Gastrocnemius medialis (tissue), 4 donors: ENCODE results near the gene RRBP1. TPM values are rescaled to one million over a fixed set of nuclear protein-coding genes. Genes with fewer than 3 reads are reported as not detected.
A peak's percentile ranks its signal among the peaks of the same experiment; 100 is the strongest.

Experiments
- ATAC-seq, 2 donors: fragments of 150-250 bp; one replicate each; pipeline ENCODE4 v1.9.1; 2016
- DNase-seq, 2 donors: peaks; one replicate each; pipeline ENCODE4 v3.0.0-alpha.2; 2019
- H3K27ac ChIP-seq, 4 donors: fragments of 200-600 bp; sonication (generic); 1 replicate in 1 of 4; 2 replicates in 3 of 4; pipeline ENCODE4 v1.5.1; 2016 to 2018; ENCODE audit warnings: mild to moderate bottlenecking in 2 of 4, moderate library complexity in 1 of 4
- H3K27me3 ChIP-seq, 3 donors: fragments of 200-600 bp; sonication (generic) in 2 of 3; 1 replicate in 1 of 3; 2 replicates in 2 of 3; pipeline versions ENCODE4 v1.5.1 to v1.6.0; 2016 to 2019; ENCODE audit warnings: mild to moderate bottlenecking in 1 of 3, moderate library complexity in 1 of 3
- H3K36me3 ChIP-seq, 2 donors: fragments of 200-600 bp; sonication (generic) in 1 of 2; one replicate each; pipeline ENCODE4 v1.5.1; 2017 to 2018
- H3K4me1 ChIP-seq, 2 donors: fragments of 200-600 bp; sonication (generic) in 1 of 2; one replicate each; pipeline ENCODE4 v1.5.1; 2016 to 2017; ENCODE audit warnings: mild to moderate bottlenecking in 2 of 2
- H3K4me3 ChIP-seq, 4 donors: fragments of 200-600 bp; sonication (generic) in 3 of 4; 1 replicate in 1 of 4; 2 replicates in 3 of 4; pipeline ENCODE4 v1.5.1; 2016 to 2019; ENCODE audit warnings: mild to moderate bottlenecking in 2 of 4
- H3K9me3 ChIP-seq, 3 donors: fragments of 200-600 bp; sonication (generic) in 2 of 3; 1 replicate in 1 of 3; 2 replicates in 2 of 3; pipeline ENCODE4 v1.5.1; 2016 to 2019
- POLR2A ChIP-seq, 2 donors: fragments of 450-650 bp; IDR thresholded peaks; one replicate each; pipeline ENCODE4 v1.6.1; 2017; ENCODE audit warnings: antibody characterized with exemption in 2 of 2, mild to moderate bottlenecking in 2 of 2, moderate library complexity in 2 of 2
- in situ Hi-C, 4 donors: fragments of 200-750 bp; cut with MboI; loops; one replicate each; pipeline versions ENCODE4 v1.15.0 to v1.8.0; 2017; ENCODE audit warnings: low sequenced_read_pairs in 4 of 4
- intact Hi-C: fragments of 100-400 bp; cut with DNase I; formaldehyde crosslinking; loops from one replicate; pipeline ENCODE4 v1.15.1; 2023; ENCODE audit warnings: low total_unique reads
- total RNA-seq, 4 donors: library from RNA; depleted of rRNA; stranded (reverse); fragments of >200 nt; gene quantifications; one replicate each; pipeline versions ENCODE4 v1.1.0 to v1.2.3, GENCODE V29; 2016
- TF ChIP-seq, protein P1 (sequence below), 5 experiments: fragments of 450-650 bp in 3 of 5; fragments of 200-600 bp in 2 of 5; sonication (generic) in 2 of 5; IDR thresholded peaks in 4 of 5; conservative IDR thresholded peaks in 1 of 5; 1 replicate in 4 of 5; 2 replicates in 1 of 5; pipeline ENCODE4 v1.5.1; 2016 to 2019; ENCODE audit warnings: antibody characterized with exemption in 5 of 5, mild to moderate bottlenecking in 3 of 5, moderate library complexity in 3 of 5

The RRBP1 gene
- total RNA-seq, 4 donors from 2014 or later: 14.1 to 22.7 (median 17.9) TPM

DNA sequence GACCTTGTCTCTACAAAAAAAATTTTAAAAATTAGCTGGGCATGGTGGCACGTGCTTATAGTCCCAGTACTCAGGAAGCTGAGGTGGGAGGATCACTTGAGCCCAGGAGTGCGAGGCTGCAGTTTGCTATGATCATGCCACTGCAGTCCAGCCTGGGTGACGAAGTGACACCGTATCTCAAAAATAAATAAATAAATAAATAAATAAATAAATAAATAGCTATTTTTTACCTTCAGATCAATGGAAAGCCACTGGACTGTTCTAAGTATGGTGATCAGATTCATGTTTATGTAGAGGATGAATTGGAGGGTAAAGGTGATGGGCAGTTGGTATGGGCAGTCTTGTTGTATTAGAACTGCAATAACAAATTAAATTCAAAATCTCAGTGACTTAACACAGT is 88.1 kb downstream of the RRBP1 start:
- Histone ChIP-seq H3K4me1 (peaks cover 25 to 27% of the 10 kb centered on the region in 2 donors), H3K27me3 (no peaks in the 10 kb centered on the region), H3K27ac (no peak overlapping the region), H3K36me3 (no peaks in the 10 kb centered on the region), H3K4me3 (no peak overlapping the region), H3K9me3 (no peaks in the 10 kb centered on the region)
- intact Hi-C loops: no loop called here
- in situ Hi-C loops: no loop called here
- ATAC-seq (no peak), DNase-seq (no peak)
- TF ChIP-seq POLR2A (IDR thresholded peaks at IDR 0.05): no peak
- TF ChIP-seq, protein P1, sequence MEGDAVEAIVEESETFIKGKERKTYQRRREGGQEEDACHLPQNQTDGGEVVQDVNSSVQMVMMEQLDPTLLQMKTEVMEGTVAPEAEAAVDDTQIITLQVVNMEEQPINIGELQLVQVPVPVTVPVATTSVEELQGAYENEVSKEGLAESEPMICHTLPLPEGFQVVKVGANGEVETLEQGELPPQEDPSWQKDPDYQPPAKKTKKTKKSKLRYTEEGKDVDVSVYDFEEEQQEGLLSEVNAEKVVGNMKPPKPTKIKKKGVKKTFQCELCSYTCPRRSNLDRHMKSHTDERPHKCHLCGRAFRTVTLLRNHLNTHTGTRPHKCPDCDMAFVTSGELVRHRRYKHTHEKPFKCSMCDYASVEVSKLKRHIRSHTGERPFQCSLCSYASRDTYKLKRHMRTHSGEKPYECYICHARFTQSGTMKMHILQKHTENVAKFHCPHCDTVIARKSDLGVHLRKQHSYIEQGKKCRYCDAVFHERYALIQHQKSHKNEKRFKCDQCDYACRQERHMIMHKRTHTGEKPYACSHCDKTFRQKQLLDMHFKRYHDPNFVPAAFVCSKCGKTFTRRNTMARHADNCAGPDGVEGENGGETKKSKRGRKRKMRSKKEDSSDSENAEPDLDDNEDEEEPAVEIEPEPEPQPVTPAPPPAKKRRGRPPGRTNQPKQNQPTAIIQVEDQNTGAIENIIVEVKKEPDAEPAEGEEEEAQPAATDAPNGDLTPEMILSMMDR (IDR thresholded peaks at IDR 0.05 in 4 of 5, conservative IDR thresholded peaks at IDR 0.05 in 1 of 5): no peak

DNA sequence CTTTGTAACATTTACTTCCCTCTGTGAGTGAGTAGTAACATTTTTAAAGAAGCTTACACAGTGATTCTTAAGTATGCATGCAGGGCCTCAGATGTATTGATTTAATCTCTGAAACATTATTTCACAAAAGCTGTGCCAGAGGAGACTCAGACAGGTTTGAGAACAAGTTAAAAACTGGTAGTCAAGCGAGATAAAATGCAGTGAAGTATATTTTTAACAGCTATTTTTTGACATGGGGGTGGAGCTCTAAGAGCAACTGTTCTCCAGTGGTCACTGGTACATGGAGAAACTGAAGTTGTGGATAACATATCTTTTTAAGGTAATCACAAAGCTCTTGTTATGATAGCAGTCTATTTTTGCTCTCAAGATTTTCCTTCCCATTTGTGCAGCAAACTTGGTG is 91.8 kb downstream of the RRBP1 start:
- H3K27ac ChIP-seq: peak overlapping the region in 1 of 4 donors; percentile 28
- no peaks in the 10 kb centered on the region for H3K9me3 ChIP-seq
- peaks cover 21 to 33% of the 10 kb centered on the region in 2 donors for H3K4me1 ChIP-seq
- no peak overlapping the region for H3K4me3 ChIP-seq
- H3K36me3 ChIP-seq: no peaks in the 10 kb centered on the region
- no peak for ATAC-seq
- in situ Hi-C loops: no loop called here
- H3K27me3 ChIP-seq: no peaks in the 10 kb centered on the region
- TF ChIP-seq POLR2A (IDR thresholded peaks at IDR 0.05): no peak
- intact Hi-C loops: no loop called here
- no peak for DNase-seq

DNA sequence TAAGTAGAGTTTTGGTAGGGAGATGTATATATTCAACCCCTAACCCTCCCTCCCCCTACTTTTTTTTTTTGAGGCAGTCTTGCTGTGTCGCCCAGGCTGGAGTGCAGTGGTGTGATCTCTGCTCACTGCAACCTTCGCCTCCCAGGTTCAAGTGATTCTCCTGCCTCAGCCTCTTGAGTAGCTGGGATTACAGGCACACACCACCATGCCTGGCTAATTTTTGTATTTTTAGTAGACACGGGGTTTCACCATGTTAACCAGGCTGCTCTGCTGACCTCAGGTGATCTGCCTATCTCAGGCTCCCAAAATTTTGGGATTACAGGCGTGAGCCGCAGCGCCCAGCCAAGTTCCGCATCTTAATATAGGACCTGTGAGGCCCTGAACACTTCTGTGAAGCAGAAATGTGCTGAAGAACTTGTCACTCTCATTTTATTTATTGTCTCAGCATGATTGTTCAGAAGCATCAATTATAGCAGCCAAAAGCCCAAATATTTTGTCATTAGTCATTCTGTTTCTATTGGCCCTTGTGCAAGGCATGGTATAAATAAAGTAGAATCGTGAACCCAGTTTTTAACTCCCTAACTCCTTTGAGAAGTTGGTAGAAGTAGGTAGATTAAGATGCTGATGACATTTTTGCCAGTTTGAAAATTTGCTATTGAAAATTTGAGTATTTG is 92.7 kb downstream of the RRBP1 start:
- Histone ChIP-seq H3K4me3 (no peak overlapping the region), H3K9me3 (no peaks in the 10 kb centered on the region), H3K4me1 (peaks cover 24 to 36% of the 10 kb centered on the region in 2 donors), H3K27me3 (no peaks in the 10 kb centered on the region), H3K27ac (peak overlapping the region in 1 of 4 donors; percentile 28), H3K36me3 (no peaks in the 10 kb centered on the region)
- intact Hi-C loops (no loop called here), in situ Hi-C loops (no loop called here)
- ATAC-seq (no peak), DNase-seq (no peak)
- TF ChIP-seq, protein P1 (IDR thresholded peaks at IDR 0.05 in 4 of 5, conservative IDR thresholded peaks at IDR 0.05 in 1 of 5): no peak
- no peak for TF ChIP-seq POLR2A (IDR thresholded peaks at IDR 0.05)

DNA sequence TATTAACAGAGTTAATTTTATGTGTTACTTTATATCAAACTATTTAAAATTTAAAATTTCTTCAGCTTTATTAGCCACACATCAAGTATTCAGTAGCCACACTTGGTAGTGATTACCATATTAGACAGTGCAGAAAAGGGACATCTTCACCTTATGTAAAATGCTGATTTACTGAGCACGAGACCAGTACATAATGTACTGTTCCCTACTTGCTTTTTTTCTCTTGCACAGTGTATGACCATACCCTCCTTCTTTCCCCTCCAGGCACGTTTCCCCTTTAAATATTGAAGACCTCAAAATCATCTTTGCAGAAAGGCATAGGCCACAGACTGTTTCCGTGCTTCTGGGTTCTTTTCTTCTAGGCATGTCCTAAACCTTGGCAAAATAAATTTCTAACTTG is 94.2 kb downstream of the RRBP1 start:
- H3K9me3 ChIP-seq: no peaks in the 10 kb centered on the region
- no peaks in the 10 kb centered on the region for H3K27me3 ChIP-seq
- in situ Hi-C loops: no loop called here
- ATAC-seq (no peak), DNase-seq (no peak)
- no peak overlapping the region for H3K27ac ChIP-seq
- H3K36me3 ChIP-seq: no peaks in the 10 kb centered on the region
- intact Hi-C loops: no loop called here
- H3K4me1 ChIP-seq: peaks cover 26 to 43% of the 10 kb centered on the region in 2 donors
- TF ChIP-seq, protein P1 (IDR thresholded peaks at IDR 0.05 in 4 of 5, conservative IDR thresholded peaks at IDR 0.05 in 1 of 5): no peak
- TF ChIP-seq POLR2A (IDR thresholded peaks at IDR 0.05): no peak
- H3K4me3 ChIP-seq: no peak overlapping the region

DNA sequence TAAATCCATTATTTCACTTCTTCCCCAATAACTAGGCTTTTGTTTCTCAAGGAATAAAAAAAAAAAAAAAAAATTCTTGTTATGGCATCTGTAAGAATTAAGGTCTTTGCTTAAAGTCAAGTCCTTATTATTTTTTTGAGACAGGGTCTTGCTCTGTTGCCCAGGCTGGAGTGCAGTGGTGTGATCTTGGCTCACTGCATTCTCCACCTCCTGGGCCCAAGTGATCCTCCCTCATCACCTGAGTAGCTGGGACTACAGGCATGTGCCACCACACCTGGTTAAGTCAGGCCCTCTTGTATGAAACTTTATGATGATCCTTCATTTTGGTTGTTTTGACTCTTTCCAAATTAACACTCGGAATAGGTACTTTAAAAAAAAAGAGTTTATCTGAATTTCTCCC is 94.9 kb downstream of the RRBP1 start:
- intact Hi-C loops (no loop called here), in situ Hi-C loops (no loop called here)
- TF ChIP-seq, protein P1 (IDR thresholded peaks at IDR 0.05 in 4 of 5, conservative IDR thresholded peaks at IDR 0.05 in 1 of 5): no peak
- no peak for TF ChIP-seq POLR2A (IDR thresholded peaks at IDR 0.05)
- ATAC-seq (no peak), DNase-seq (no peak)
- no peak overlapping the region for H3K27ac ChIP-seq
- H3K27me3 ChIP-seq: no peaks in the 10 kb centered on the region
- H3K9me3 ChIP-seq: no peaks in the 10 kb centered on the region
- H3K36me3 ChIP-seq: no peaks in the 10 kb centered on the region
- H3K4me3 ChIP-seq: no peak overlapping the region
- peaks cover 30 to 43% of the 10 kb centered on the region in 2 donors for H3K4me1 ChIP-seq
